HCT116 (cell line): ENCODE measurements around the gene ARNT2. TPM values are rescaled to one million over a fixed set of nuclear protein-coding genes. Genes with fewer than 3 reads are reported as not detected.

Experiments
- ATAC-seq: fragments of 200-7000 bp; cut with Tn5 transposase; 2 replicates; pipeline ENCODE4 v1.9.1; 2020; ENCODE audit warnings: mild to moderate bottlenecking, moderate library complexity
- BruUV-seq: library from RNA; stranded (reverse); fragments of 400-500 nt; replicated peaks from 2 replicates; lab custom pipeline; 2021; lab: Mats Ljungman, UMichigan
- CTCF ChIA-PET: fragments of 300-600 bp; sonication (Branson Sonifier 250); formaldehyde crosslinking; loops from one replicate; lab custom pipeline; 2021; ENCODE audit warnings: antibody characterized with exemption; lab: Charles Lee
- POLR2A ChIA-PET: fragments of 300-600, 350-600 bp; sonication (Branson Sonifier 250); formaldehyde crosslinking; loops from one replicate; lab custom pipeline; 2021; ENCODE audit warnings: antibody characterized with exemption; lab: Charles Lee
- RAD21 ChIA-PET, 2 experiments: fragments of 300-600 bp; sonication (Branson Sonifier 250); formaldehyde crosslinking; loops; one replicate each; lab custom pipeline; 2023; ENCODE audit warnings: low total read pairs in 2 of 2; ENCODE audit not compliant: uncharacterized antibody in 2 of 2, unreplicated experiment in 2 of 2, low non-redundant PET in 1 of 2; lab: Charles Lee
- DNase-seq: peaks from one replicate; pipeline ENCODE4 v3.0.0-alpha.2; 2010; ENCODE audit warnings: low read depth, low spot score
- H2AFZ ChIP-seq: fragments of 200-600 bp; shearing (Covaris generic), sonication (generic); 2 replicates; pipeline ENCODE4 v1.6.1; 2017; ENCODE audit warnings: low read depth, mixed run types, mixed read lengths, antibody characterized with exemption, low read length; ENCODE audit not compliant: poor library complexity, severe bottlenecking
- H3K27ac ChIP-seq: 2 replicates; pipeline ENCODE4 v1.5.1; 2012; ENCODE audit warnings: low read depth, low read length
- H3K27me3 ChIP-seq: fragments of 200-600 bp; sonication (generic); 2 replicates; pipeline ENCODE4 v1.6.1; 2016; ENCODE audit warnings: mixed run types, low read length, mixed read lengths; ENCODE audit not compliant: insufficient read depth
- H3K36me3 ChIP-seq, 2 experiments: fragments of 200-500 bp in 1 of 2; fragments of 200-600 bp in 1 of 2; sonication (Bioruptor generic) in 1 of 2; sonication (generic) in 1 of 2; 2 replicates each; pipeline versions ENCODE4 v1.5.1 to v1.6.1; 2014 to 2016; ENCODE audit warnings: low read length in 2 of 2, inconsistent platforms in 1 of 2, mixed read lengths in 1 of 2, mixed run types in 1 of 2; ENCODE audit not compliant: insufficient read depth in 2 of 2, control insufficient read depth in 1 of 2
- H3K4me1 ChIP-seq, 2 experiments: fragments of 200-600 bp in 1 of 2; sonication (generic) in 1 of 2; 2 replicates each; pipeline versions ENCODE4 v1.5.1 to v1.6.1; 2012 to 2017; ENCODE audit warnings: low read length in 2 of 2, inconsistent platforms in 1 of 2, mild to moderate bottlenecking in 1 of 2, mixed read lengths in 1 of 2, mixed run types in 1 of 2, moderate library complexity in 1 of 2; ENCODE audit not compliant: insufficient read depth in 2 of 2, control insufficient read depth in 1 of 2
- H3K4me2 ChIP-seq: fragments of 200-600 bp; sonication (generic); 2 replicates; pipeline ENCODE4 v1.6.1; 2017; ENCODE audit warnings: mixed run types, low read length, mixed read lengths
- H3K4me3 ChIP-seq, 2 experiments: fragments of 200-600 bp in 1 of 2; sonication (generic) in 1 of 2; replicated peaks in 1 of 2; 2 replicates each; pipeline ENCODE4 v1.5.1; 2011 to 2016; ENCODE audit warnings: low read length in 2 of 2, control low read depth in 1 of 2, low read depth in 1 of 2, mild to moderate bottlenecking in 1 of 2, mixed read lengths in 1 of 2, mixed run types in 1 of 2
- H3K79me2 ChIP-seq: fragments of 200-600 bp; sonication (generic); 2 replicates; pipeline ENCODE4 v1.6.1; 2017; ENCODE audit warnings: mild to moderate bottlenecking, mixed run types, low read length, moderate library complexity, mixed read lengths; ENCODE audit not compliant: insufficient read depth
- H3K9ac ChIP-seq: fragments of 200-600 bp; sonication (generic); 2 replicates; pipeline ENCODE4 v1.6.1; 2016; ENCODE audit warnings: low read length, mixed read lengths
- H3K9me2 ChIP-seq: fragments of 200-600 bp; sonication (generic), shearing (Covaris generic); 2 replicates; pipeline ENCODE4 v1.6.1; 2017; ENCODE audit warnings: mixed run types, mild to moderate bottlenecking, moderate library complexity; ENCODE audit not compliant: insufficient read depth
- H3K9me3 ChIP-seq, 2 experiments: fragments of 200-500 bp in 1 of 2; fragments of 200-600 bp in 1 of 2; sonication (Bioruptor generic) in 1 of 2; sonication (generic) in 1 of 2; 2 replicates each; pipeline ENCODE4 v1.6.1; 2014 to 2017; ENCODE audit warnings: low read length in 2 of 2, mixed read lengths in 2 of 2, inconsistent platforms in 1 of 2, low read depth in 1 of 2, mild to moderate bottlenecking in 1 of 2, mixed run types in 1 of 2, moderate library complexity in 1 of 2; ENCODE audit not compliant: control insufficient read depth in 1 of 2, insufficient read depth in 1 of 2
- H4K20me1 ChIP-seq: fragments of 200-600 bp; sonication (generic), shearing (Covaris generic); 2 replicates; pipeline ENCODE4 v1.6.1; 2017; ENCODE audit warnings: mixed run types, mild to moderate bottlenecking, moderate library complexity; ENCODE audit not compliant: insufficient read depth
- CBX3 ChIP-seq: IDR thresholded peaks from 2 replicates; pipeline ENCODE4 v1.6.1; 2012; ENCODE audit warnings: low read depth
- CEBPB ChIP-seq: IDR thresholded peaks from 2 replicates; pipeline ENCODE4 v1.6.1; 2012; ENCODE audit warnings: low read depth
- EGR1 ChIP-seq: IDR thresholded peaks from 2 replicates; pipeline ENCODE4 v1.6.1; 2012; ENCODE audit warnings: low read depth
- ELF1 ChIP-seq: IDR thresholded peaks from 2 replicates; pipeline ENCODE4 v1.6.1; 2012; ENCODE audit warnings: low read depth, borderline replicate concordance
- EZH2 ChIP-seq: fragments of 200-600 bp; sonication (generic); IDR thresholded peaks from 2 replicates; pipeline ENCODE4 v1.6.1; 2017; ENCODE audit warnings: antibody characterized with exemption, mixed run types
- FOSL1 ChIP-seq: IDR thresholded peaks from 2 replicates; pipeline ENCODE4 v1.6.1; 2012; ENCODE audit warnings: low read depth
- JUND ChIP-seq: IDR thresholded peaks from 2 replicates; pipeline ENCODE4 v1.6.1; 2012
- POLR2A ChIP-seq: IDR thresholded peaks from 2 replicates; pipeline ENCODE4 v1.7.0; 2011; ENCODE audit warnings: borderline replicate concordance; ENCODE audit not compliant: insufficient read depth, insufficient read length; ENCODE audit errors: extremely low read depth
- POLR2AphosphoS5 ChIP-seq: IDR thresholded peaks from 2 replicates; pipeline ENCODE4 v1.6.1; 2011; ENCODE audit warnings: mild to moderate bottlenecking, low read depth, low read length, moderate library complexity
- SIN3A ChIP-seq: IDR thresholded peaks from 2 replicates; pipeline ENCODE4 v1.6.1; 2012; ENCODE audit warnings: low read depth
- intact Hi-C: fragments of 100-400 bp; cut with micrococcal nuclease; formaldehyde crosslinking; loops from 2 replicates; pipeline ENCODE4 v1.10.0; 2022
- total RNA-seq: library from RNA; stranded (reverse); gene quantifications from one replicate; pipeline ENCODE4 v1.2.1, GENCODE V29; 2021; ENCODE audit not compliant: unreplicated experiment
- TF ChIP-seq, protein P1 (sequence below): IDR thresholded peaks from 2 replicates; pipeline ENCODE4 v1.6.1; 2012
- TF ChIP-seq, protein P2 (sequence below): IDR thresholded peaks from 2 replicates; pipeline ENCODE4 v1.6.1; 2012; ENCODE audit warnings: low read depth
- TF ChIP-seq, protein P3 (sequence below): IDR thresholded peaks from 2 replicates; pipeline ENCODE4 v1.6.1; 2012
- TF ChIP-seq, protein P4 (sequence below): IDR thresholded peaks from 2 replicates; pipeline ENCODE4 v1.6.1; 2011; ENCODE audit warnings: mild to moderate bottlenecking, low read length, moderate library complexity; ENCODE audit not compliant: insufficient replicate concordance; ENCODE audit errors: extremely low read depth

Gene ARNT2
- total RNA-seq, 1 experiment from 2014 or later: 3.0 TPM

DNA sequence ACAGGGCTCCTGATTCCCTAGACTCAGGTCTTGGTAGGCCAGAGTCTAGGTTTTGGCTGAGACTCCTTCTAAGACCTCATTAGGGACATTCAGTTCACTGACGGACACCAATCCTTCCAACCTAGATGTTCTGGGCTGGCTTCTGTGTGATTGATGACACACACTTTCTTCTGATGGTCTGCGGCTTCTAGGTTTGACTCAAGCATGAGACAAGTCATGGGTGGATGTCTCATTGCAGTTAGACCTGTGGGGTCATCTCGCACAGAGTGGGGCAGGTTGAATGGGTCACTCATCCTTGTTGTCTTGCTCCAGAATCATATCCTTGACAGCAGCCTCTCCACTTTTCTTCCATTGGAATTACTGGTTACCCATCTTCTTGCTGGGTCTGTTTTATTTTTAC is 35.8 kb downstream of the ARNT2 start:
- POLR2A ChIA-PET: no interaction called here
- Histone ChIP-seq H3K9me3 (no peaks in the 10 kb centered on the region), H3K9me2 (no peaks in the 10 kb centered on the region), H3K79me2 (no peaks in the 10 kb centered on the region), H3K9ac (no peak overlapping the region), H4K20me1 (no peaks in the 10 kb centered on the region)
- CTCF ChIA-PET: no interaction called here
- intact Hi-C loops: no loop called here
- no peak for TF ChIP-seq EZH2
- TF ChIP-seq JUND: no peak
- no peak for TF ChIP-seq ELF1
- TF ChIP-seq, protein P1, sequence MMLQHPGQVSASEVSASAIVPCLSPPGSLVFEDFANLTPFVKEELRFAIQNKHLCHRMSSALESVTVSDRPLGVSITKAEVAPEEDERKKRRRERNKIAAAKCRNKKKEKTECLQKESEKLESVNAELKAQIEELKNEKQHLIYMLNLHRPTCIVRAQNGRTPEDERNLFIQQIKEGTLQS: no peak
- TF ChIP-seq EGR1: no peak
- no peak for TF ChIP-seq CBX3
- TF ChIP-seq POLR2A: no peak
- TF ChIP-seq CEBPB: no peak
- TF ChIP-seq, all 23 proteins: peak for 0
- Histone ChIP-seq H3K27ac (no peak overlapping the region), H3K4me1 (peaks cover 16 to 33% of the 10 kb centered on the region in 2 experiments), H3K4me2 (no peak overlapping the region), H3K36me3 (no peaks in the 10 kb centered on the region), H3K4me3 (no peak overlapping the region), H2AFZ (no peak overlapping the region), H3K27me3 (no peaks in the 10 kb centered on the region)
- RAD21 ChIA-PET: no interaction called here
- ATAC-seq (no peak), DNase-seq (no peak)
- no TSS peak for BruUV-seq

DNA sequence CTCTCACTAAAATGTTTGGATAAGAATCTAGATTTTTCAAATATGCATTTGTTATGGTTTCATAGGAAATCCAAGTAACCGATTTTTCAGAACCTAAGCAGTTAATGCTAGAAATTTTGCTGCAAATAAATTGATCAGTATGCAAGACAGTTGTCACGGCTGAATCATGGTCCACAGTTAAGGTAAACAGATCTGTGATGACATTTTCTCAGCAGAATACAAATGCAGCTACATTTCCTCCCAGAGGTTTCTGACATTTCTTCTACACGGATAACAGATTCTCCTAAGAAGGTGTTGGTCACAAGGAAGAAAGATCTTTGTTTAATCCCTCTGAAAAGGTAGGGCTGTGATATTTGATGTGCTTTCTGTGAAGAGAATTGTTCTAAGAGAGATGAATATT is 36.9 kb downstream of the ARNT2 start:
- Histone ChIP-seq H3K9me2 (no peaks in the 10 kb centered on the region), H3K79me2 (no peaks in the 10 kb centered on the region), H3K4me1 (peaks cover 15 to 23% of the 10 kb centered on the region in 2 experiments), H3K4me2 (no peak overlapping the region), H2AFZ (no peak overlapping the region), H4K20me1 (no peaks in the 10 kb centered on the region), H3K9me3 (no peaks in the 10 kb centered on the region), H3K27me3 (no peaks in the 10 kb centered on the region), H3K27ac (no peak overlapping the region), H3K9ac (no peak overlapping the region), H3K4me3 (no peak overlapping the region), H3K36me3 (no peaks in the 10 kb centered on the region)
- ATAC-seq: no peak
- ChIA-PET POLR2A (no interaction called here), RAD21 (no interaction called here), CTCF (no interaction called here)
- no TSS peak for BruUV-seq
- intact Hi-C loops: no loop called here
- DNase-seq: no peak
- TF ChIP-seq, protein P1: no peak
- no peak for TF ChIP-seq CEBPB
- TF ChIP-seq, protein P2, sequence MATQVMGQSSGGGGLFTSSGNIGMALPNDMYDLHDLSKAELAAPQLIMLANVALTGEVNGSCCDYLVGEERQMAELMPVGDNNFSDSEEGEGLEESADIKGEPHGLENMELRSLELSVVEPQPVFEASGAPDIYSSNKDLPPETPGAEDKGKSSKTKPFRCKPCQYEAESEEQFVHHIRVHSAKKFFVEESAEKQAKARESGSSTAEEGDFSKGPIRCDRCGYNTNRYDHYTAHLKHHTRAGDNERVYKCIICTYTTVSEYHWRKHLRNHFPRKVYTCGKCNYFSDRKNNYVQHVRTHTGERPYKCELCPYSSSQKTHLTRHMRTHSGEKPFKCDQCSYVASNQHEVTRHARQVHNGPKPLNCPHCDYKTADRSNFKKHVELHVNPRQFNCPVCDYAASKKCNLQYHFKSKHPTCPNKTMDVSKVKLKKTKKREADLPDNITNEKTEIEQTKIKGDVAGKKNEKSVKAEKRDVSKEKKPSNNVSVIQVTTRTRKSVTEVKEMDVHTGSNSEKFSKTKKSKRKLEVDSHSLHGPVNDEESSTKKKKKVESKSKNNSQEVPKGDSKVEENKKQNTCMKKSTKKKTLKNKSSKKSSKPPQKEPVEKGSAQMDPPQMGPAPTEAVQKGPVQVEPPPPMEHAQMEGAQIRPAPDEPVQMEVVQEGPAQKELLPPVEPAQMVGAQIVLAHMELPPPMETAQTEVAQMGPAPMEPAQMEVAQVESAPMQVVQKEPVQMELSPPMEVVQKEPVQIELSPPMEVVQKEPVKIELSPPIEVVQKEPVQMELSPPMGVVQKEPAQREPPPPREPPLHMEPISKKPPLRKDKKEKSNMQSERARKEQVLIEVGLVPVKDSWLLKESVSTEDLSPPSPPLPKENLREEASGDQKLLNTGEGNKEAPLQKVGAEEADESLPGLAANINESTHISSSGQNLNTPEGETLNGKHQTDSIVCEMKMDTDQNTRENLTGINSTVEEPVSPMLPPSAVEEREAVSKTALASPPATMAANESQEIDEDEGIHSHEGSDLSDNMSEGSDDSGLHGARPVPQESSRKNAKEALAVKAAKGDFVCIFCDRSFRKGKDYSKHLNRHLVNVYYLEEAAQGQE: no peak
- TF ChIP-seq CBX3: no peak
- TF ChIP-seq SIN3A: no peak
- TF ChIP-seq FOSL1: no peak
- no peak for TF ChIP-seq ELF1
- TF ChIP-seq, protein P3, sequence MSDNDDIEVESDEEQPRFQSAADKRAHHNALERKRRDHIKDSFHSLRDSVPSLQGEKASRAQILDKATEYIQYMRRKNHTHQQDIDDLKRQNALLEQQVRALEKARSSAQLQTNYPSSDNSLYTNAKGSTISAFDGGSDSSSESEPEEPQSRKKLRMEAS: no peak
- no peak for TF ChIP-seq JUND
- TF ChIP-seq, protein P4, sequence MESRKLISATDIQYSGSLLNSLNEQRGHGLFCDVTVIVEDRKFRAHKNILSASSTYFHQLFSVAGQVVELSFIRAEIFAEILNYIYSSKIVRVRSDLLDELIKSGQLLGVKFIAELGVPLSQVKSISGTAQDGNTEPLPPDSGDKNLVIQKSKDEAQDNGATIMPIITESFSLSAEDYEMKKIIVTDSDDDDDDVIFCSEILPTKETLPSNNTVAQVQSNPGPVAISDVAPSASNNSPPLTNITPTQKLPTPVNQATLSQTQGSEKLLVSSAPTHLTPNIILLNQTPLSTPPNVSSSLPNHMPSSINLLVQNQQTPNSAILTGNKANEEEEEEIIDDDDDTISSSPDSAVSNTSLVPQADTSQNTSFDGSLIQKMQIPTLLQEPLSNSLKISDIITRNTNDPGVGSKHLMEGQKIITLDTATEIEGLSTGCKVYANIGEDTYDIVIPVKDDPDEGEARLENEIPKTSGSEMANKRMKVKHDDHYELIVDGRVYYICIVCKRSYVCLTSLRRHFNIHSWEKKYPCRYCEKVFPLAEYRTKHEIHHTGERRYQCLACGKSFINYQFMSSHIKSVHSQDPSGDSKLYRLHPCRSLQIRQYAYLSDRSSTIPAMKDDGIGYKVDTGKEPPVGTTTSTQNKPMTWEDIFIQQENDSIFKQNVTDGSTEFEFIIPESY: no peak
- TF ChIP-seq POLR2AphosphoS5: no peak
